ENCODE results near the gene CD24. TPM values are rescaled to one million over a fixed set of nuclear protein-coding genes. Genes with fewer than 3 reads are reported as not detected.
"Not testable (repeated sequence)": the region's sequence is repeated elsewhere in the genome, so short reads cannot be mapped to it uniquely, and the experiment has no call there.

Gene CD24
- total RNA-seq, 1 experiment from 2014 or later = 1,551 TPM

DNA sequence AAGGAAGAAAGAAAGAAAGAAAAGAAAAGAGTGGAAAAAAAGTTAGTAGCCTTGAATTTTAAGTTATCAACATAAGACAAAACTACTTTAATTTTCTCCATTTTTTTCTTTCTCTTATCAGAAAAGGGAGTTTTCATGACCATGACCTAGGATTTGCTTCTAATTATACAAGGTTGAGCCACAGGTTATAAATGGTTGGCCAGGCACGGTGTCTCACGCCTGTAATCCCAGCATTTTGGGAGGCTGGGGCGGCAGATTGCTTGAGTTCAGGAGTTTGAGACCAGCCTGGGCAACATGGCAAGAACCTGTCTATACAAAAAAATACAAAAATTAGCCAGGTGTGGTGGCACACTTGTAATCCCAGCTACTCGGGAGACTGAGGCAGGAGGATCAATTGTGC is 45.7 kb upstream of the CD24 start:
- no peaks in the 10 kb centered on the region for H3K36me3 Mint-ChIP-seq (ENCODE audit: insufficient read depth in 1 of 3, low read depth in 3 of 3)
- Histone ChIP-seq H4K20me1 (ENCODE audit: control insufficient read depth, insufficient read depth, insufficient read length) (no peaks in the 10 kb centered on the region), H3K9me3 (ENCODE audit: control insufficient read depth, low read depth, low read length) (no peaks in the 10 kb centered on the region), H4K91ac (ENCODE audit: insufficient read length, low read depth, low read length) (no peak overlapping the region), H2BK5ac (ENCODE audit: insufficient read length, low read length) (no peak overlapping the region), H2BK15ac (ENCODE audit: low read depth, low read length) (no peak overlapping the region), H3K27ac (ENCODE audit: insufficient read length, low read depth, low read length) (no peak overlapping the region), H4K5ac (ENCODE audit: insufficient read length, low read depth, low read length) (no peak overlapping the region), H3K23ac (ENCODE audit: insufficient read length, low read depth, low read length) (no peak overlapping the region), H3K14ac (ENCODE audit: insufficient read depth, low read length) (no peak overlapping the region), H3K79me1 (ENCODE audit: insufficient read depth, low read depth, low read length, poor library complexity, severe bottlenecking) (no peaks in the 10 kb centered on the region), H2BK20ac (ENCODE audit: low read depth, low read length, poor library complexity, severe bottlenecking) (no peak overlapping the region), H3K4ac (ENCODE audit: low read depth, low read length) (no peak overlapping the region), H2BK12ac (ENCODE audit: insufficient read length, low read depth, low read length) (no peak overlapping the region), H3T11ph (ENCODE audit: low read length) (no peak overlapping the region), H3K4me2 (ENCODE audit: insufficient read depth, insufficient read length, low read length) (no peak overlapping the region), H4K8ac (replicated peaks; ENCODE audit: insufficient read length, low read depth, low read length) (no peak overlapping the region), H2AFZ (ENCODE audit: low read length) (no peak overlapping the region), H2BK120ac (ENCODE audit: low read depth, low read length, poor library complexity, severe bottlenecking) (no peak overlapping the region), H2AK5ac (ENCODE audit: insufficient read length, low read length) (no peak overlapping the region), H3K27me3 (ENCODE audit: insufficient read depth, low read length) (no peaks in the 10 kb centered on the region), H3K9ac (ENCODE audit: extremely low read depth, insufficient read length, low read length) (no peak overlapping the region), H3K79me2 (ENCODE audit: insufficient read depth, low read length) (no peaks in the 10 kb centered on the region), H3K18ac (ENCODE audit: insufficient read length, low read depth, low read length) (no peak overlapping the region), H3K23me2 (ENCODE audit: insufficient read length, low read depth, low read length, poor library complexity, severe bottlenecking) (no peaks in the 10 kb centered on the region), H3K4me1 (ENCODE audit: insufficient read depth, low read length) (no peaks in the 10 kb centered on the region), H3K56ac (ENCODE audit: insufficient read length, low read depth, low read length) (no peak overlapping the region)
- H3K4me3 Mint-ChIP-seq = no peak overlapping the region
- TF ChIP-seq, protein P1, sequence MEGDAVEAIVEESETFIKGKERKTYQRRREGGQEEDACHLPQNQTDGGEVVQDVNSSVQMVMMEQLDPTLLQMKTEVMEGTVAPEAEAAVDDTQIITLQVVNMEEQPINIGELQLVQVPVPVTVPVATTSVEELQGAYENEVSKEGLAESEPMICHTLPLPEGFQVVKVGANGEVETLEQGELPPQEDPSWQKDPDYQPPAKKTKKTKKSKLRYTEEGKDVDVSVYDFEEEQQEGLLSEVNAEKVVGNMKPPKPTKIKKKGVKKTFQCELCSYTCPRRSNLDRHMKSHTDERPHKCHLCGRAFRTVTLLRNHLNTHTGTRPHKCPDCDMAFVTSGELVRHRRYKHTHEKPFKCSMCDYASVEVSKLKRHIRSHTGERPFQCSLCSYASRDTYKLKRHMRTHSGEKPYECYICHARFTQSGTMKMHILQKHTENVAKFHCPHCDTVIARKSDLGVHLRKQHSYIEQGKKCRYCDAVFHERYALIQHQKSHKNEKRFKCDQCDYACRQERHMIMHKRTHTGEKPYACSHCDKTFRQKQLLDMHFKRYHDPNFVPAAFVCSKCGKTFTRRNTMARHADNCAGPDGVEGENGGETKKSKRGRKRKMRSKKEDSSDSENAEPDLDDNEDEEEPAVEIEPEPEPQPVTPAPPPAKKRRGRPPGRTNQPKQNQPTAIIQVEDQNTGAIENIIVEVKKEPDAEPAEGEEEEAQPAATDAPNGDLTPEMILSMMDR (conservative IDR thresholded peaks at IDR 0.05) = no peak
- H3K27ac Mint-ChIP-seq = no peak overlapping the region
- peaks cover 0 to 3% of the 10 kb centered on the region in 2 experiments; a peak in 1 of 4 replicates for H3K4me1 Mint-ChIP-seq
- H3K27me3 Mint-ChIP-seq (ENCODE audit: low read depth) = no peaks in the 10 kb centered on the region
- DNase-seq = no peak
- H3K9me3 Mint-ChIP-seq = no peaks in the 10 kb centered on the region
- no CpG with 5 or more reads among the region's 4 CpGs for whole genome bisulfite sequencing (ENCODE audit: extremely low coverage, insufficient read length, low lambda C conversion rate)

DNA sequence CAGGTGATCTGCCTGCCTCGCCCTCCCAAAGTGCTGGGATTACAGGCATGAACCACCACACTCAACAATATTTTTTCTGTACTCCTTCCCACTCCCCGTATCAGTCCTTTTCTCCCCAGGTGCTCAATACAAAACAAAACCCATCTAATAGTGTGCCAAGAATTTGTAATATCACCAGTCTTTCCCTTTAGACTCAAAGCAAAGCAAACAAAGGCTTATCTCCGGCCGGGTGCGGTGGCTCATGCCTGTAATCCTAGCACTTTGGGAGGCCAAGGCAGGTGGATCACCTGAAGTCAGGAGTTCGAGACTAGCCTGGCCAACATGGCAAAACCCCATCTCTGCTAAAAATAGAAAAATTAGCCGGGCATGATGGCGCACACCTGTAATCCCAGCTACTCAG is 45.1 kb upstream of the CD24 start:
- not testable (repeated sequence) for H3K27ac ChIP-seq (ENCODE audit: insufficient read length, low read depth, low read length); H2AFZ ChIP-seq (ENCODE audit: low read length); H3K18ac ChIP-seq (ENCODE audit: insufficient read length, low read depth, low read length); H2BK20ac ChIP-seq (ENCODE audit: low read depth, low read length, poor library complexity, severe bottlenecking); H2BK12ac ChIP-seq (ENCODE audit: insufficient read length, low read depth, low read length); H2BK15ac ChIP-seq (ENCODE audit: low read depth, low read length); DNase-seq; H3K79me1 ChIP-seq (ENCODE audit: insufficient read depth, low read depth, low read length, poor library complexity, severe bottlenecking); H3K4ac ChIP-seq (ENCODE audit: low read depth, low read length); H3K4me1 ChIP-seq (ENCODE audit: insufficient read depth, low read length); H3T11ph ChIP-seq (ENCODE audit: low read length); H4K91ac ChIP-seq (ENCODE audit: insufficient read length, low read depth, low read length); H3K79me2 ChIP-seq (ENCODE audit: insufficient read depth, low read length); H4K20me1 ChIP-seq (ENCODE audit: control insufficient read depth, insufficient read depth, insufficient read length); H3K9ac ChIP-seq (ENCODE audit: extremely low read depth, insufficient read length, low read length); H4K8ac ChIP-seq (replicated peaks; ENCODE audit: insufficient read length, low read depth, low read length); H3K4me3 Mint-ChIP-seq; H3K4me1 Mint-ChIP-seq; H3K27me3 ChIP-seq (ENCODE audit: insufficient read depth, low read length); H2BK120ac ChIP-seq (ENCODE audit: low read depth, low read length, poor library complexity, severe bottlenecking); H3K56ac ChIP-seq (ENCODE audit: insufficient read length, low read depth, low read length); H3K27ac Mint-ChIP-seq; H4K5ac ChIP-seq (ENCODE audit: insufficient read length, low read depth, low read length); H3K9me3 Mint-ChIP-seq; H2AK5ac ChIP-seq (ENCODE audit: insufficient read length, low read length); H2BK5ac ChIP-seq (ENCODE audit: insufficient read length, low read length); H3K27me3 Mint-ChIP-seq (ENCODE audit: low read depth); H3K23ac ChIP-seq (ENCODE audit: insufficient read length, low read depth, low read length); H3K14ac ChIP-seq (ENCODE audit: insufficient read depth, low read length); H3K4me2 ChIP-seq (ENCODE audit: insufficient read depth, insufficient read length, low read length); H3K23me2 ChIP-seq (ENCODE audit: insufficient read length, low read depth, low read length, poor library complexity, severe bottlenecking); H3K36me3 Mint-ChIP-seq (ENCODE audit: insufficient read depth in 1 of 3, low read depth in 3 of 3); H3K9me3 ChIP-seq (ENCODE audit: control insufficient read depth, low read depth, low read length)
- no CpG with 5 or more reads among the region's 8 CpGs for WGBS (ENCODE audit: extremely low coverage, insufficient read length, low lambda C conversion rate)

Measured in H9 (cell line).